ENCODE data around the gene DPP6. TPM values are rescaled to one million over a fixed set of nuclear protein-coding genes. Genes with fewer than 3 reads are reported as not detected.

DPP6 gene
- total RNA-seq, 1 experiment from 2014 or later = 7.9 TPM

DNA sequence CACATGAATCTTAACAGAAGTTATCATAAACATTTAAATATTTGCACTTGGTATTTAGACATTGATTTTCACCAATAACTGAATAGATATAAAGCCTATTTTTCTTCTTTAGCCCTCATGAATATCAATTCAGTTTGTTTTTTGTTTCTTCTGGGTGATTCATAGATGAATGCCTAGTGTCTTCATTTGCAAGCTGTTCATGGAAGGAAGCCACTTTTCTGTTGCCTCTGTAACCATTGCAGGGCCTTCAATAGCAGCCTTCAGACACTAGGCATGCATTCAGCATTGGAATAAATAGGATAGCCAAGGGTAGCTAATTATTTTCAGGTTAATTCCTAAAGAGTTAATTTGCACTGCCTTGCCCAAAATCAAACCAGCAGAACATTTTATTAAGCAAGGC is 375.3 kb downstream of the DPP6 start:
- in situ Hi-C loops (cut with HindIII; ENCODE audit: low sequenced_read_pairs) = no loop called here
- peak; percentile 62 for DNase-seq (ENCODE audit: low spot score)

GRCh38 chr7:154429666-154430404 is 377.6 kb downstream of the DPP6 start:
- no peak for DNase-seq (ENCODE audit: low spot score)
- in situ Hi-C loops (cut with HindIII; ENCODE audit: low sequenced_read_pairs) = no loop called here

- DNase-seq (ENCODE audit: low spot score) = no peak
- in situ Hi-C loops (cut with HindIII; ENCODE audit: low sequenced_read_pairs) = no loop called here
Measured at GRCh38 chr7:154430640-154431039, 378.4 kb downstream of the DPP6 start.

- in situ Hi-C loops (cut with HindIII; ENCODE audit: low sequenced_read_pairs) = no loop called here
- DNase-seq (ENCODE audit: low spot score) = no peak
Measured at GRCh38 chr7:154431045-154431444, 378.8 kb downstream of the DPP6 start.

DNA sequence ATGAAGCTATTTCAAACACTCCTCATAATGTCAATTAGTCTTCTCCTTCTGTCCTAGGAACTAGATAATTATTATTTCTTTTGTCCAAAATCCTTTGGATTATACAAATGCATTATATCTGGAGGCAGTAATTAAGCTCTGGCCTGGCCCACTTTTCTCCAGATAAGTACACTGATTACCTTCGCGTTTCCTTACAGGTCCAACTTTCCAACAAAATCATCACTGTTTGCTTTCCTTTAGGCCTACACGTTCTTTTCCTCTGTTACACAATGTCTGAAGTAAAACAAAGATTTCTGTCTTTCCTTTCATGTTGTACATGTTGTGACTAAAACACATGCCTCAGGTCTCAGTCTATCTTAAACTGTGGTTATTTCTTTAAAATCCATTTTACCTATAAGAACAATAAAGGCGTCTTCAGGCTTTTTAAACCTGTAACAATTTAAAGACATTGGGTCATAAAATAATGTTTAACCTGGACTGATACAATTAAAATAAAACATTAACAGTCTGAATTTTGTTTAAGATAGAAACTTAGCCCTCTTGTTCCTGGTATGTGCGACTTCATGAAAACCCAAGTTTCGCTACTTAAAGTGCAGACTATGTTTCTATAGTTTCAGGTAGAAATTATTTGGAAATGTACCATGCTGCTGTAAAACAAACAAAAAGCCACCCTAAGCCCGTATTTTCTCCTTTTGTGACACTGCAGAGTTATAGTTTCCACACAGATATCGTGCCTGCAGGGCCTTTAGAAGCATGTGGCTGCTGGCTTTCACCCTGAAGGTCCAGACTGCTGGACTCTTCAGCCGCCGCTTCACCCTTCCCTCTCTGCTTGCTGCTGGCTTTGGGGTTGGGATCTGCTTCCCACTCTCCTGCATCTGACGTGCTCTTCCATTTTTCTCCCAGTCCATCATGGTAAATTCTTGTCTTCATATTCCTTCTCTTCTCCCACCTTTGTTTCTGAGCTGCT is 381.7 kb downstream of the DPP6 start:
- in situ Hi-C loops (cut with HindIII; ENCODE audit: low sequenced_read_pairs) = no loop called here
- DNase-seq (ENCODE audit: low spot score) = no peak

DNA sequence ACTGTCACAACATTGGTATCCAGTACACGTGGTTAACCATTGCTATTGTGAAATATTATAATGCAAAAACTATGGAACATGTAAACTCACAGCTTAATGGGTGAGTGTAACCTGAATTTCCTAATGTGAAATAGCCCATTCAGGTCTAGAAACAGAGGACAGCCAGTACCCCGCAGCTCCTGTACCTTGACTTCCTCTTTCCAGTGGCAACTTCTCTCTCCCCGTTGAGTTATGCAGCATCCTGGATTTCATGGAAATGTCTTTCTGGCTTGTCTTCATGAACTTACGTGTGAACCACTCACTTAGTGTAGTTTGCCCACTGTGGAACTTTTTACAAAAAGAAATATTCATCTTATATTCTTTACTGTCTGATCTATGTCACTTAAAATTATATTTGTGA is 384.4 kb downstream of the DPP6 start:
- DNase-seq (ENCODE audit: low spot score) = no peak
- in situ Hi-C loops (cut with HindIII; ENCODE audit: low sequenced_read_pairs) = no loop called here

DNA sequence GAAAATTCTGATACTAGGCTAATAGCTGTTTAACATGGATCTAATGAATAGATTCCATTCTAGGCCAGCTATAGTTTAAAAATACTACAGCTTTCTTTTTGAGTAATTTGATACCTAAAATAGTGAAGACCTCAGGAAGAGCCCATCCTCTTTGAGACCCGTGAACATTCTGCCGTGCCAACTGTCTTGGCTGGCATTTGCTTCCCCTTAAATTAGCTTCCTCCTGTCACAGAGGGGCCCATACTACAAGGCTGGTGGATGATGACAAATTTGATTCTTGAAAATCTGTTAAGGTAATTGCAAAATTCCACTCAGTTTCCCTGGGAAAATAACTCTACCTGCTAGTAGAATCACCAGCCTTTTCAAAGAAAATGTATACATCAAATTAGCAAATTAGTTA is 385.0 kb downstream of the DPP6 start:
- in situ Hi-C loops (cut with HindIII; ENCODE audit: low sequenced_read_pairs) = no loop called here
- peak; percentile 72 for DNase-seq (ENCODE audit: low spot score)

DNA sequence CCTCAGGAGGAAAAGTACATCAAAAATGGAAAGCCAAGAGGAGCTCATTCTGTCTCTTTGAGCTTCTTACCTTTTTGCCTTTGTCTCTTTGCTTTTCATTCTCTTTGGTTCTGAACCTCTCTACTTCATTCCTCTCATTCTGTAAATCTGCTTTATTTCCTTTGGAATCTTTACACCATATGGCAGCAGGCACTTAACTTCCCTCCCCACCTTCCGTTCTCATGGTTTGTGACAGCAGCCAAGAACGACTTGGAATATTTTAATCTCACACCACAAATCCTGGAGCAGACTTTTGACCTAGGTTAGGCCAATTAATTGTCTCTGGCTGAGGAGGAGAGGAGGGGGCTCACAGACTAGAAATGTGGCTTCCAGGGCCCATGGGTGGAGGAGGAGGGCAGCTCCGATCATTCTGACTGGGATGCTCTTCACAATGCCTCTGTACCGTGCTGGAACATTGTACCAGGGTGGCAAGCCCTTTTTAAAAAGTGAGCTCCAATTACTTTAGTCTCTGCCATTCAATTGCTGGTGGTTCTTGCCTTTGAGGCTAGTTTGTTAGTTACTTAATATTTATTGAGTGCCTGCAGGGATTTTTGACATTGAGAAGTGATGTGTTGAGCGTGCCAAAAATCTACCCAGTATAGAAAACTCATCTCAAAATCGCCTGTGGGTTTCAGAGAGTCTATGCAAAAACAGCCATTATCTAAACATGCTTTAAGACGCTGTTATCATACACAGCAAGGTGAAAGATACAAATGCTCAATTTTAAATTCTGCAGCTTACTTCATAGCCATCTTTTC is 386.6 kb downstream of the DPP6 start:
- DNase-seq (ENCODE audit: low spot score) = peak; percentile 89
- in situ Hi-C loops (cut with HindIII; ENCODE audit: low sequenced_read_pairs) = no loop called here

- DNase-seq (ENCODE audit: low spot score) = no peak
- in situ Hi-C loops (cut with HindIII; ENCODE audit: low sequenced_read_pairs) = no loop called here
Measured at GRCh38 chr7:154440058-154440457, 387.9 kb downstream of the DPP6 start.

- in situ Hi-C loops (cut with HindIII; ENCODE audit: low sequenced_read_pairs) = no loop called here
- DNase-seq (ENCODE audit: low spot score) = peak; percentile 81
Measured at GRCh38 chr7:154440651-154441050, 388.5 kb downstream of the DPP6 start.

DNA sequence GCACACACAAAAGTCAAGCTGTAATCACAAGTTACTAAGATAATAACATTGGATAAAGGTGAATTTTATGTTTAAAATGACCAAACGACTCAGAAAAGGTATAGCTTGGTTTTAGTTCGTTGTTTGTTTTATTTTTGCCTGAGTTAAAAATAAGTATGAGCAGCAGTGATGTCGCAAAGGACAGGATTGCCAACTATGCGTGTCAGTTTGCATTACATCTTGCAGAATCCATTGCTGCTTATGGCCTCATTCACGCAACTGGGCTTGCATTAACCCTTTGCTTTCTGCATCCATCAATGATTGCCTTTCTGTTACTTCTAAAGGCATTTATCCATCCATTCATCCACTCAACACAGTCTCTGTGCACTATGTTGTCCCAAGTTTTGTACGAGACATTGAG is 389.6 kb downstream of the DPP6 start:
- DNase-seq (ENCODE audit: low spot score) = peak; percentile 58
- in situ Hi-C loops (cut with HindIII; ENCODE audit: low sequenced_read_pairs) = no loop called here

GRCh38 chr7:154442939-154443338 is 390.7 kb downstream of the DPP6 start:
- DNase-seq (ENCODE audit: low spot score) = no peak
- in situ Hi-C loops (cut with HindIII; ENCODE audit: low sequenced_read_pairs) = no loop called here

GRCh38 chr7:154450451-154450850 is 398.3 kb downstream of the DPP6 start:
- DNase-seq (ENCODE audit: low spot score) = no peak
- in situ Hi-C loops (cut with HindIII; ENCODE audit: low sequenced_read_pairs) = no loop called here

GRCh38 chr7:154451480-154452457 is 399.6 kb downstream of the DPP6 start:
- DNase-seq (ENCODE audit: low spot score) = peak; percentile 66
- in situ Hi-C loops (cut with HindIII; ENCODE audit: low sequenced_read_pairs) = no loop called here

- in situ Hi-C loops (cut with HindIII; ENCODE audit: low sequenced_read_pairs) = no loop called here
Measured at GRCh38 chr7:154463794-154464193, 411.6 kb downstream of the DPP6 start.

GRCh38 chr7:154469652-154470051 is 417.5 kb downstream of the DPP6 start:
- in situ Hi-C loops (cut with HindIII; ENCODE audit: low sequenced_read_pairs) = no loop called here
- no peak for DNase-seq (ENCODE audit: low spot score)

More at GRCh38 chr7:154463794-154464193, 411.6 kb downstream of the DPP6 start:
- DNase-seq (ENCODE audit: low spot score) = no peak

DNA sequence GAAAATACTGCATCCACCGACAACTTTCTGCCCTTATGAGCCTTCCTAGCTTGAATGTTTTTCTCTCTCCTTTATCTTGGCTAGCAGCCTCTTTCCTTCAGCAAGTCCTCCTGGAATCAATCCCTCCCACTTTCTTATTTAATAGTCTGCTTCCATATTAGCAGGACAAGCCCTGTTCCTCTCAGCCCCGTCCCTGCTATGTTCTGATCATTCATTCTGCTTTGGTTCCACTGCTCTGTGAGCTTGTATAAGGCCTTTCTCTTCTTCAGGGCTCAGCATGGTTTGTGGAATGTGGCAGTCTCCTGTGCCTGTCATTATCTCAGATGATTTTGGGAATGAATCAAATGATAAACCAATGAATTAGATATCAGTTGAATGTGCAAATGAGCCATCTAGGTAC is 420.1 kb downstream of the DPP6 start:
- in situ Hi-C loops (cut with HindIII; ENCODE audit: low sequenced_read_pairs) = no loop called here
- no peak for DNase-seq (ENCODE audit: low spot score)

- in situ Hi-C loops (cut with HindIII; ENCODE audit: low sequenced_read_pairs) = no loop called here
- no peak for DNase-seq (ENCODE audit: low spot score)
Measured at GRCh38 chr7:154473360-154473759, 421.2 kb downstream of the DPP6 start.
